ENCODE measurements around the gene SIRPB2.

SIRPB2 gene

GRCh38 chr20:1426231-1426849 lies 64.9 kb downstream of the SIRPB2 start:
- Histone ChIP-seq H3K9ac (ENCODE audit: insufficient read length) (no peak overlapping the region), H3K36me3 (ENCODE audit: insufficient read depth, low read length) (no peaks in the 10 kb centered on the region), H3K4me3 (no peak overlapping the region), H3K27ac (no peak overlapping the region), H3K9me3 (ENCODE audit: low read depth, low read length) (no peaks in the 10 kb centered on the region)
- TF ChIP-seq FOXP2 (optimal IDR thresholded peaks at IDR 0.05; ENCODE audit: control extremely low read depth, extremely low read length, insufficient read depth) (no peak), POLR2AphosphoS5 (IDR thresholded peaks at IDR 0.05; ENCODE audit: borderline replicate concordance, low read depth, low read length) (no peak), EZH2 (IDR thresholded peaks at IDR 0.05) (no peak)
- no peak for DNase-seq (ENCODE audit: low read depth, low spot score)
